NCI-H460 (cell line): ENCODE data around the gene TSHZ2. TPM values are rescaled to one million over a fixed set of nuclear protein-coding genes. Genes with fewer than 3 reads are reported as not detected.
A peak's percentile ranks its signal among the peaks of the same experiment; 100 is the strongest.

Experiments
- DNase-seq: peaks from one replicate; pipeline ENCODE4 v3.0.0-alpha.2; 2016; ENCODE audit warnings: low read depth; ENCODE audit errors: extremely low read depth
- total RNA-seq: library from RNA; depleted of rRNA; stranded (reverse); fragments of >200 nt; shearing (Covaris generic); gene quantifications from 2 replicates; pipeline ENCODE4 v1.2.3, GENCODE V29; 2014

TSHZ2 gene
- total RNA-seq, 1 experiment from 2014 or later = not detected

DNA sequence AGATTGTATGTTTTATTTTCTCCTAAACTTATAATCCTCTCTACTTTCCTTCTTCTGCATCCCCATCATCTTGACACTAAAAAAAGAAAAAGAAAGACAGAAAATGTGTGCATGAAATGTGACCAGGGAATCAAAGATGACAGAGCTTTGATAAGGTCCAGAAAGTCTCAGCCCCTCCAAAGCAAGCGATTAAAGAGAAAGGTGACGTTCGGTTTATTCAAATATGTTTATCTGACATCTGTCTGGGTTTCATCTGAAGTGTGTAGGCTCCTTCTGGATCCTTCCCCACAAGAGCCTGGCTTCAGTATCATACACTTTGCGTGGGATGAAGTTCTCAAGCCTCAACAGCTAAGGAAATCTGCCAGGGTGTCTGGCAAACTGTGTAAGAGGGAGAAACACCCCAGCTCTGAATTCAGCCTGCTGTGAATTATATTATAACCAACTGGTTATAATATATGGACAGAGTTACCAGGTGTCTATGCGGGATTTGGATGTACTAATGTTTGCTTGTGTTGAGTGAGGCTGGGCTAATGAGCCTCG, 358.5 kb downstream of the TSHZ2 start:
- DNase-seq = no peak

GRCh38 chr20:53331151-53331973, 359.2 kb downstream of the TSHZ2 start:
- DNase-seq = peak; percentile 5

GRCh38 chr20:53332022-53332837, 360.1 kb downstream of the TSHZ2 start:
- no peak for DNase-seq

DNA sequence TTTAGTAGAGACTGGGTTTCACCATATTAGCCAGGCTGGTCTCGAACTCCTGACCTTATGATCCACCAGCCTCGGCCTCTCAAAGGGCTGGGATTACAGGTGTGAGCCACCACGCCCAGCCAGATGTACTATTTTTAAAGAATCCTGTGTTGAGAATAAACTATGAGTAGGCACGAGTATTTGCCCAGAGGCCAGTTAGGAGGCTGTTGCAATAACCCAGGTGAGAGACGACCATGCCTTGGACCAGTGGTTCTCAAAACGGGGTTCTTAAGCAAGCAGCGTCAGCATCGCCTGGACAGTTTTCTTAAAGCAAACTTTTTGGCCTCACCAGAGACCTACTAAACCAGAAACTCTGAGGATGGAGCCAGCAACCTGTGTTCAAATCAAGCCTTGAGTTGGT, 362.7 kb downstream of the TSHZ2 start:
- no peak for DNase-seq

DNA sequence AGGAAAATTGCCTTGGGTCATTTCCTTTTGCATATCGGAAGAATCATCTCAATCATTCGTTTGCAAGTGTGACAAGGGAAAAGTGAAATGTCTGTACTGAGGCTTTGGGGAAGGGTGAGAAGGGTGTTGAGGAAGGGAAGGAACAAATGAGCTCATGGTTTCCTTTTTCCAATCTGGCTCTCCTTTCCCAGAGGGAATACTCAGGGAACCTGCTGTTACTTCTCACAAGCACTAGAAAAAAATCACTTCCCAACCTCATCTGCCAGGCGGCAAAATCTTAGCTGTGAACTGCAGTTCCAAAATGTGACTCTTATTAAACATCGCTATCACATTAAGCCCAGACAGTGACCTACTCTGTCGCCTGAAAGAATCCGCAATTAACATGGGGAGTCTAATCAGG, 363.4 kb downstream of the TSHZ2 start:
- DNase-seq = no peak

DNA sequence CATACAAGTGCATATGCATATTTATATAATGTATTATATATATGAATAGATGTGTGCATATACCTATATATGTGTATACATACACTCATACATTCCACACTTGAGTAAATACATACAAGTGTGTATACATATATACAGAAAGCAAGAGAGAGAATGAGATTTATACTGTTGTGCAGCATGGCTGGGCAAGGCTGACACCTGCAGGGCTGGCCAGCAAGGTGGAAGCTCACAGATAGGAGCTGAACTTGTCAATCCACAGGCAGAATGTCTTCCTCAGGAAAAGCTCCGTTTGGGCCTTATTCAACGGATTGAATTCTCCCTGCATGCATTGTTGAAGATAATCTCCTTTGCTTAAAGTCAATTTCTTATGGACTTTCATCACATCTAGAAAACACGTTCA, 364.7 kb downstream of the TSHZ2 start:
- no peak for DNase-seq

DNA sequence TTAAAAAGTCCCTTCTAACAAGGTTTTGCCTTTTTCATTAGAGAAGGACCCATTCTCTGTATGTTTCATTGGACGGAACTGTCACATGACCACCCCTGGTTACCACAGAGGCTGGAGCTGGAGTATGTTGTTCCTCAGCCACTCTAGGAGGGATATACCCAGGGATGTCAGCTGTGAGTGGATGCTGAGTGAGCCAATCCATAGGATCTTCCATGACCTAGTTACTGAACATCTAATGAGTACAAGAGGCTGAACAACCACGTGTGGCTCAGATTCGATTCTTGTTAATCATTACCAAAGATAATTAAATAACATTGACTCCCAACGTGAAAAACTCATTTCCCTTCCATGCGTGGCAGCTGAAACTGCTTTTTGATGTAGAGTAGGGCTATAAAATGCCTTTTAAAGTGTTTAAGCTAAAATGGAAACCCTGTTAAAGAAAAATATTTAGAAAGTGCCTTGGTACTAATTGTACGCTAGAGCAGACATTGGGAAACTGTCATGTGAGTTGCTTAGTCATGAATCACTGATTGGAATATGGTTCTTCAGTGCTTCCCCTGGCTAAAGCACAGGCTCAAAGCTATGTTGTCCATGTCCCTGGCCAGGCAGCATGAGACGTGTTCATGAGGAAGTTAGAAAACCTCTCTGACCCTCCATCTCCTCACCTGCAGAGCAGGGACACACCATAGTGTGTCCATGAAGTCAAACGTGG, 365.4 kb downstream of the TSHZ2 start:
- DNase-seq = no peak

DNA sequence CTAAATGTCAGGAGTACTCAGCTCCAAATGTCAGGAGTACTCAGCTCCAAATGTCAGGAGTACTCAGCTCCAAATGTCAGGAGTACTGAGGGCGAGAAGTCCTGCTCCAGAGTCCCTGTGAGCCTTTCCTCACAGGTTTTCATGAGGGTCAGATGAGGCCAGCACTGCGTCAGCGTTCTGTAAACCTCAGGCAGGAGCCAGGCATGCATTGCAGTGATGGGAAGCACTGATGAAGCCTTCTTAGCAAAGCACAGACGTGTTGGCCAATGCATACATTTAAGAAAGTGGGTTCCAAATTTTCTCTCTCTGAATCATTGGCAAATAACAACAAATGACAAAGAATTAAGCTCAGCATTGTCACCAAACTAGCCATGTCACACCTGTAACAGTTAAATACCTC, 366.6 kb downstream of the TSHZ2 start:
- DNase-seq = no peak

- DNase-seq = no peak
Observed at GRCh38 chr20:53342429-53342828, 370.3 kb downstream of the TSHZ2 start.

GRCh38 chr20:53343448-53343847, 371.3 kb downstream of the TSHZ2 start:
- no peak for DNase-seq

GRCh38 chr20:53344891-53345290, 372.7 kb downstream of the TSHZ2 start:
- DNase-seq = no peak

GRCh38 chr20:53345536-53346334, 373.6 kb downstream of the TSHZ2 start:
- DNase-seq = no peak

- no peak for DNase-seq
Observed at GRCh38 chr20:53346335-53346648, 374.1 kb downstream of the TSHZ2 start.

DNA sequence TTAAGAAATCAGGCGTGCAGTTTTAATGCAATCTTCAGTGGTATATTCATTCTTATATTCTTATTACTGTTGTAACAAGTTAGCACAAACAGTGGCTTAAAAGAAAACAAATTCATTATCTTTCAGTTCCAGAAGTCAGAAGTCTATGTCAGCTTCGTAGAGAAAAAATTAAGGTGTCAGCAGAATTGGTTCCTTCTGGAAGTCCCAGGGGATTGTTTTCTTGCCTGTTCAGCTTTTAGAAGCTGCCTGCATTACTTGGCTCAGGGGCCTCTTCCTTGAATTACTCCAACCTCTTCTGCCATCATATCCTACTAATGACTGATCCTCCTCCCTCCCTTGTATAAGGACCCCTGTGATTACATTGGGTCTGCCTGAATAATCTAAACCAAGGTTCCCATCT, 377.6 kb downstream of the TSHZ2 start:
- no peak for DNase-seq

GRCh38 chr20:53352727-53353440, 380.7 kb downstream of the TSHZ2 start:
- no peak for DNase-seq

- DNase-seq = no peak
Observed at GRCh38 chr20:53354314-53354713, 382.2 kb downstream of the TSHZ2 start.

- no peak for DNase-seq
Observed at GRCh38 chr20:53355790-53356189, 383.6 kb downstream of the TSHZ2 start.

DNA sequence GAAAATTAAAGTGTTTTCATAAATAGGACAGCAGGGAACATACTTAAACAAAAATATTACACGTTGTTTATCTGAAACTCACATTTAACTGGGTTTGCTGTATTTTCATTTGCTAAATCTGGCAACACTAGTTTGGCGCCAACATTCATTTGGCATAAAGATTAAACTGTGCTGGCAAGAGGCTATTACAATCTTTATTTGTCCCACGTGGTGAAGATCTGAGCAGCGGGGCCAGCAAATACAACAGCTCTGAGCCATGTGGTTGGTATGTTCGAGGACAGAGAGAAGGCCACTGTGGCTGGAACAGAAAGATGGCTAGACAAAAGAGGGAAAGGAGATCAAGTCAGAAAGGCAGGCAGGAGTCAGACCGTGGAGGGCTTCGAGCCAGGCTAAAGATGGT, 387.3 kb downstream of the TSHZ2 start:
- no peak for DNase-seq

DNA sequence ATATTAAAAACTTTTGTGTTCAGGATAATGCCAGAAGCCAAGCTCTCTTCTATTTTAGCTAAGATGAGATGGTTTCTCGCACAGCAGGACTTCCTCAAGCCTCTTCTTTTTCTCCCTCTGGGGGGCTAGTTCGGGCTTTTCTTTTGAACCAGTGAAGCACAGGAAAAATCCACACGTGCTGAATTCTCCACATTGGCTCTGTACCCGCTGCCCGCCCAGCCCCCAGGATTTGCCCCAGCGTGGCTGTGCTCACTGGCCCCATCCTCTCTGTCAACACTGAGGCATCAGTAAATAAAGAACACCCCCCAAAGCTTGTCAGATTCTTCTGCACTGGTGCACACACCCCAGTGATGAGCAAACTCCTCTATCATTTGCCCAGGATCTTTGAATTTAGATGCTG, 388.7 kb downstream of the TSHZ2 start:
- no peak for DNase-seq

DNA sequence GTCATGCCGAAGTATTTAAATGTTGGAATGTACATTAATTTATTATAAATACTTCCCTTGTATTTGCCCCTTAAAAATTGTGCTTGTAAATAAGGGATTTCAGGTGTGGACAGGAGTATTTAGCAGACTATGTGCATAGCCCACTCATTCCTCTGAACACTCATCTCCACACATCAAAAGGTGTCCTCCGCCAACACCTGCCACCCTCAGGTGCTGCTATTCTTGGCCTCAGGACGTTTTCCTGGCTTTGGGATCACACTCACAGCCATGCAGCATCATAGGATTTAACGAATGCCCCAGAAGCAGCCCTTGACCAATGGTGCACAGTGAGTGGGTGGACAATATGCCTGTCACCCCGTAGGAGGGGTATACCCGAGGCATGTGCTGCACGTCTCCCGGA, 390.6 kb downstream of the TSHZ2 start:
- DNase-seq = no peak
